Adrenal gland (tissue), 12 donors: ENCODE data around the gene EFS. TPM values are rescaled to one million over a fixed set of nuclear protein-coding genes. Genes with fewer than 3 reads are reported as not detected.

Experiments used
- DNase-seq, 7 donors: peaks; one replicate each; pipeline ENCODE4 v3.0.0-alpha.2; 2019 to 2020
- H3K27ac ChIP-seq, 5 donors: fragments of 200-600 bp; sonication (generic) in 4 of 5; 1 replicate in 3 of 5; 2 replicates in 2 of 5; pipeline versions ENCODE4 v1.5.1 to v1.8.0; 2016 to 2020; ENCODE audit warnings: mild to moderate bottlenecking in 1 of 5
- H3K27me3 ChIP-seq: fragments of 200-600 bp; 2 replicates; pipeline ENCODE4 v1.8.0; 2021
- H3K36me3 ChIP-seq, 2 donors: fragments of 200-600 bp; replicated peaks in 1 of 2; 1 replicate in 1 of 2; 2 replicates in 1 of 2; pipeline versions ENCODE4 v1.5.1 to v1.8.0; 2018 to 2022
- H3K4me1 ChIP-seq, 2 donors: fragments of 200-600 bp; replicated peaks in 1 of 2; 1 replicate in 1 of 2; 2 replicates in 1 of 2; pipeline versions ENCODE4 v1.5.1 to v1.8.0; 2018 to 2021
- H3K4me3 ChIP-seq, 4 donors: fragments of 200-600 bp; sonication (generic) in 3 of 4; one replicate each; pipeline ENCODE4 v1.5.1; 2016 to 2018
- H3K9me3 ChIP-seq, 3 donors: fragments of 200-600 bp; sonication (generic) in 1 of 3; replicated peaks in 1 of 3; 1 replicate in 2 of 3; 2 replicates in 1 of 3; pipeline versions ENCODE4 v1.5.1 to v1.8.0; 2016 to 2021
- CTCF ChIP-seq, 6 experiments: fragments of 450-650 bp in 4 of 6; fragments of 200-600 bp in 2 of 6; sonication (generic) in 1 of 6; IDR thresholded peaks; 1 replicate in 5 of 6; 2 replicates in 1 of 6; pipeline versions ENCODE4 v1.5.1 to v1.8.0; 2016 to 2021; ENCODE audit warnings: antibody characterized with exemption in 6 of 6, mild to moderate bottlenecking in 2 of 6, moderate library complexity in 1 of 6
- POLR2A ChIP-seq, 2 donors: fragments of 450-650 bp; IDR thresholded peaks; one replicate each; pipeline ENCODE4 v1.6.1; 2017; ENCODE audit warnings: antibody characterized with exemption in 2 of 2, mild to moderate bottlenecking in 2 of 2, moderate library complexity in 1 of 2
- WGBS, 4 donors: extraction: QIAGEN DNeasy Blood & Tissue Kit in 2 of 4; methylation state at CpG; one replicate each; pipeline versions ENCODE4 v1.1.5 to v1.1.7; 2013 to 2017; 5-methylcytosine and 5-hydroxymethylcytosine counted together
- intact Hi-C, 2 donors: fragments of 100-400 bp; cut with DNase I; formaldehyde crosslinking; loops; one replicate each; pipeline versions ENCODE4 v1.14.1 to v1.15.0; 2022 to 2023
- polyA plus RNA-seq, 3 donors: library from polyadenylated mRNA; stranded (reverse); fragments of 200-250 nt in 2 of 3; fragments of 350-450 nt in 1 of 3; fragmentation: Illumina TruSeq in 1 of 3; extraction: RNeasy Lipid Tissue Mini Kit (QIAGEN cat#74804) in 1 of 3; gene quantifications; one replicate each; pipeline ENCODE4 v1.2.3, GENCODE V29; 2013 to 2014
- total RNA-seq, 9 donors: library from RNA; depleted of rRNA in 4 of 9; stranded (reverse); fragments of >200 nt in 4 of 9; fragments of 120-200 nt in 1 of 9; fragmentation: NEBNext Ultra II Directional in 1 of 9; extraction: Animal tissue kit (Norgen Biotek cat#: 25700) in 1 of 9; gene quantifications; one replicate each; pipeline versions ENCODE4 v1.1.0 to v1.2.4, GENCODE V29; 2013 to 2023
- donor health status: healthy with polysubstance abuse.
- donor health status: Bipolar disorder and iron deficiency.
- donor health status: DM: yes; HTN: yes; CAD: no.
- donor health status: DM: no; HTN: no; CAD: no.
- donor health status: DM: no; HTN: no; CAD: no.
- donor health status: DM: yes; HTN: yes; CAD: no.

The EFS gene
- total and polyA plus RNA-seq, 12 donors = 2.1 to 49.4 (median 4.1) TPM

- H3K4me1 ChIP-seq = no peaks in the 10 kb centered on the region
- peak in 1 of 7 donors; percentile 49 for DNase-seq
- no peak overlapping the region for H3K27ac ChIP-seq
- TF ChIP-seq POLR2A (IDR thresholded peaks at IDR 0.05) (no peak), CTCF (IDR thresholded peaks at IDR 0.05) (no peak)
- H3K27me3 ChIP-seq = no peaks in the 10 kb centered on the region
- intact Hi-C loops = loop anchor here in 1 of 2 donors (10.0 kb wide), 1 partner anchor 119 kb away; the partner anchor contains the start of gene NGDN
- H3K4me3 ChIP-seq = no peak overlapping the region
- H3K9me3 ChIP-seq = no peaks in the 10 kb centered on the region
- 67 to 83% (median 75%) methylated on average over 9 to 13 of the region's 13 CpGs for WGBS, 4 donors
- no peaks in the 10 kb centered on the region for H3K36me3 ChIP-seq
These were observed 18.8 kb downstream of the EFS start for GRCh38 chr14:23345987-23346692.

- no peak for TF ChIP-seq CTCF (IDR thresholded peaks at IDR 0.05)
- TF ChIP-seq POLR2A (IDR thresholded peaks at IDR 0.05) = no peak
- Histone ChIP-seq H3K9me3 (no peaks in the 10 kb centered on the region), H3K27ac (no peak overlapping the region), H3K36me3 (no peaks in the 10 kb centered on the region), H3K27me3 (no peaks in the 10 kb centered on the region), H3K4me3 (no peak overlapping the region), H3K4me1 (no peaks in the 10 kb centered on the region)
- intact Hi-C loops = loop anchor here in 1 of 2 donors (10.0 kb wide), 1 partner anchor 120 kb away; the partner anchor contains the start of gene NGDN
- WGBS, 4 donors = 50 to 65% (median 62%) methylated on average over 3 of the region's 3 CpGs
- peak in 1 of 7 donors; percentile 34 for DNase-seq
These were observed 20.5 kb downstream of the EFS start for GRCh38 chr14:23344481-23344880.

GRCh38 chr14:23339506-23340268 lies 25.3 kb downstream of the EFS start:
- intact Hi-C loops = loop anchor here (10.0 kb wide), 2 partner anchors 125 to 225 kb away; partner anchors contain the start of genes AP1G2 (in 1 of the 2) and NGDN (in 1 of the 2)
- peak in 1 of 7 donors; percentile 1 for DNase-seq
- WGBS, 4 donors = 61 to 70% (median 68%) methylated on average over 1 of the region's 1 CpG

More at GRCh38 chr14:23339506-23340268, 25.3 kb downstream of the EFS start:
- no peaks in the 10 kb centered on the region for H3K9me3 ChIP-seq
- no peaks in the 10 kb centered on the region for H3K27me3 ChIP-seq
- no peak overlapping the region for H3K27ac ChIP-seq
- no peaks in the 10 kb centered on the region for H3K36me3 ChIP-seq
- no peak overlapping the region for H3K4me3 ChIP-seq
- no peaks in the 10 kb centered on the region for H3K4me1 ChIP-seq
- no peak for TF ChIP-seq POLR2A (IDR thresholded peaks at IDR 0.05)
- no peak for TF ChIP-seq CTCF (IDR thresholded peaks at IDR 0.05)
